GM18861 (cell line): Measurements from ENCODE around the gene ZNF593OS.

Experiments
- ATAC-seq: cut with Tn5 transposase; IDR thresholded peaks from one replicate; pipeline ENCODE4 v1.9.1; 2021; ENCODE audit not compliant: unreplicated experiment

Gene ZNF593OS

GRCh38 chr1:26160527-26161414 lies 10.9 kb downstream of the ZNF593OS start:
- ATAC-seq: no peak

- no peak for ATAC-seq
Observed at GRCh38 chr1:26159743-26160039, 11.9 kb downstream of the ZNF593OS start.

DNA sequence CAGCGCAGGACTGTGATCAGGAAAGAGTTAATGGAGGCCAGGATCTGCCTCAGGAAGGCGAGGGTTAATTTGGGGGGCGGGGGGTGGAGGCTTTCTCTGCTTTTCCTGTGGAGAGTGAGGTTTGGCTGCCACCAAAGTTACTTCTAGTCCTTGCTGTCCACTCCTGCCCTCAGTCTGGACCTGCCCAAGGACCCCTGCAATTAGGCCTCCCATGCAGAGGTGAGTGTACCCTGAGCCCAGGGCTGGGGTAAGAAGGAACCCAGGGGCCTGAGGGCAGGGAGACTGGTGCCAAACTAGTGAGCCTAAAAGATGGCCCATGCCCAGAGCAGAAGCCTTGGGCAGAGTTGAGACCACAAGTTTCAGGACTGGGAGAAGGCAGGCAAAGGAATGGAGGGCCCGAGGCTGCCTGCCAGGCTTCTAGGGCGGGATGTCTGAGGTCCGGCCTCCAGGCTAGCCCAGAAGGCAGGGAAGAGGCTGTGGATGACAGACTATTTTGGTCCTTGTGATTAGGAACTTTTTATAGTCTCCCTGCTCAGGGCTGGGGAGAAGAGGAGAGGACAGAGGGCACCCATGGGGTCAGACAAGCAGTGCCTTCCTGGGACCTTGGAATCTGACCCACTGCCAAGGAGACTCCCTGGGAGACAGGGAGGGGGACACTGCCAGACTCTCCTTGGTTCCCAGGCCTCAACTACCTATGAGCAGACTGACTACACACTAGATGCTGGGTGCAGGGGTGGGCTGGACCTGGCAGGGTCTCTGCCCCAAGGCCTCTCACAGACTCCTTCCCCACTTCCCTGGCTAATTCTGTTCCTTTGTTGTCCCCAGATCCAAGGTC lies 12.5 kb downstream of the ZNF593OS start, which contains the start of gene FAM110D:
Gene FAM110D (plus strand): TSS at position 172 of the 835 bp plus-strand sequence. CDS start 2,213 bp downstream, outside the sequence.
- ATAC-seq: no peak

GRCh38 chr1:26158271-26158907 lies 13.2 kb downstream of the ZNF593OS start:
- no peak for ATAC-seq

DNA sequence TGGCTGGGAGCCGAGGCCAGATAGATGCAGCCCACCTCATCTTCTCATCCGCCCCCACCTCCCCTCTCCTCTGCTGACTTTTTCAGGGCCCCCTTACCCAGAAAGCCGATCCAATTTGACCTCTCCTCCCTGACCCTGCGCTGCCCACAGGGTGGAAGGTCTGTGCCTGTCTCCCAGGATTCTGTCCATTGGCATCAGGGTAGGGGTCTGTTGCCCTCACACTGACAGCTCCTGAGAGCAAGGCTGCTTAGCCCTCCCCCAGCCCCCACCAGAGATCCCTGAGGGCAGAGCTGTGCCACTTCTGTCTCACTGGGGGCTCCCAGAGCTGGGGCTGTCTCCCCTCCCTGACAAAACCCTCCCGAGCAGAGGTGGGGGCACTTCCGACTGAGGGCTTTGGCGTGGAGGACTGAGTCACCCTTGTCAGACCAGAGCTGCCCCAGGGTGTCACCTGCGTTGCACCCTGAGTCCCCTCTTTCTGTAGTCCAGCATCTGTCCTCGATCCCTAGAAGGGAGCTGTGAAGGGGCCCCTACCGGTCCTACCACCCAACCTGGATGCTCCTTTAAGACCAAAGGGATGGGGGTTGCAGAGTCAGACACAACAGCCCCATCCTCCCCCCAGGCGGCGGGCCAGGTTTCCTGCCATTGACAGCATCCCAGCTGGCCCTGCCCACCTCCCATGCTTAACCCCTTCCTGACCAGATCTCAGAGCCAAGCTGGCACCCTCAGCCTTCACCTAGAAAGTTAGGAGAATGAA lies 15.2 kb downstream of the ZNF593OS start:
- no peak for ATAC-seq

GRCh38 chr1:26155370-26156284 lies 16.0 kb downstream of the ZNF593OS start:
- no peak for ATAC-seq

- ATAC-seq: no peak
Observed at GRCh38 chr1:26154750-26155149, 16.9 kb downstream of the ZNF593OS start.

DNA sequence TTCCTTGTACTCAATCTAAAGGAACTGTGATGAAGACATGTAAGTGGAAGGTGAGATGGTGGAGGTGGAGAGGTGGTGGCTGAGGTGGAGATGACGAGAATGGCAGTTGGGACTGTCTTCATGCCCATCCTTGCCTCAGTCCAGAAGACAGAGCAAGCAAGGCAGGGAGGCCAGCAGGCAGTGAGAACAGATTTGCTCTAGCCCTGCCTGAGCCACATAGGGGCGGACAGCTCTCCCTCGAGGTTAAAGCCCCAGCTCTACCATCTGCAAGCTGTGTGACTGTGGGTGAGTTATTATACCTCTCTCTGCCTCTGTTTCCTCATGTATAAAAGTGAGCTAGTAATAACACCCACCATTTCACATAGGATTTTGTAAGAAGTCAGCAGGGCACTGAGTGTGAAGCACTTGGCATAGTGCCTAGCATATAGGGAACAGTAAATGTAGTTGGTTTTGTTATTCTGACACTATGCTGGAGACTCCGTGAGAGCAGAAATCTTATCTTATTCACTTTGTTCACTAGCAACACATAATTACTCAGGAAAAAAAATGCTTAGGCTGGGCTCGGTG lies 17.6 kb downstream of the ZNF593OS start:
- ATAC-seq: no peak

GRCh38 chr1:26148887-26149286 lies 22.7 kb downstream of the ZNF593OS start:
- ATAC-seq: no peak

DNA sequence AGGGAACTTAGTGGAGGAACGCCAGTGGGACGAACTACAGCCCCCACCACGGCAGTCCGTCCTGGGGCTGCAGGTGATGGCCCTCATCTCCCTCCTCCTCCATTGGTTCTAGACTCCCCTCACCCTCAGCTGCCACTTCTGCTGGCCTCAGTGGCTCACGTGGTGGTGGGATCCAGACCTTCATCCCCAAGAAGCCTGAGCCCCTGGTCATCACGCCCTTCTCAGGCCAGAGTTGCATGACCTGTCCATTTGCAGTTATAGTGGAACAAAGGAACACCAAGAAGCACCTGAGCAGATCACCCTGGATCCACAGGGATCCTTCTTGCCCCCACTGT lies 25.7 kb downstream of the ZNF593OS start:
- ATAC-seq: no peak

- ATAC-seq: no peak
Observed at GRCh38 chr1:26145041-26145959, 26.3 kb downstream of the ZNF593OS start.

GRCh38 chr1:26142159-26142558 lies 29.5 kb downstream of the ZNF593OS start:
- ATAC-seq: no peak

DNA sequence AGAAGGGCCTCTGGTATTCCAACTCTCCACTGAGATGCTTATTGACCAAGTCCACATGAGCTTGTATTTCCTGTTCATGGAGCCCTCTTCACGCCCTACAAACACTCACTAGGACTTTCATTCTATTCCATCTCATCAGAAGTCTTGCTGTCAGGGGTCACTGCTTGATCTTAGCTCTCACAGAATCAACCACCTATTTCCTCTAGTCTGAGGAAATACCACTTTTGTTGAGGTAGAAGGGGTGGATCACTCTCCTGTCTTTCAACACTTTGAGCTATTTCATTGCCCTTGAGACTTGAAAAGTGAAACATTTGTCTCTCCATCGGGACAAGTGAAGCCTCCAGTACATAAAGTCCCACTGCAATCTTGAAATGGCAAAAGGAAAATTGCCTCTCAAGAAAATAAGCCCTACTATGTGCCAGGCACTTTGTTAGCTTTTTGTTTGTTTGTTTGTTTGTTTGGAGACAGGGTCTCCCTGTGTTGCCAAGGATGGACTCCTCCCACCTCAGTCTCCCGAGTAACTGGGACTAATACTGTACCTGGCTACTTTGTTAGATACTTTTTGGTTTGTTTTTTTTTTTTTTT lies 32.6 kb downstream of the ZNF593OS start:
- ATAC-seq: no peak

DNA sequence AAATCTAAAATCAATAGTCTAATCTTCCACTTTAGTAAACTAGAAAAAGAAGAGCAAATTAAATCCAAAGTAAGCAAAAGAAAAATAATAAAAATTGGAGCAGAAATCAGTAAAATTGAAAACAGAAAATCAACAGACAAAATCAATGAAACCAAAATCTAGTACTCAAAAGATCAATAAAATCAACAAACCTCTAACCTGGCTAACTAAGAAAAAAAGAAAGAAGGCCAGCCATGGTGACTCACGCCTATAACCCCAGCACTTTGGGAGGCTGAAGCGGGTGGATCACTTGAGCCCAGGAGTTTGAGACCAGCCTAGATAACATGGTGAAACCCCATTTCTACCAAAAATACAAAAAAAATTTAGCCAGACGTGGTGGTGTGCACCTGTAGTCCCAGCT lies 37.2 kb downstream of the ZNF593OS start:
- no peak for ATAC-seq

GRCh38 chr1:26132834-26133167 lies 38.8 kb downstream of the ZNF593OS start:
- ATAC-seq: no peak

- no peak for ATAC-seq
Observed at GRCh38 chr1:26132128-26132833, 39.4 kb downstream of the ZNF593OS start.

DNA sequence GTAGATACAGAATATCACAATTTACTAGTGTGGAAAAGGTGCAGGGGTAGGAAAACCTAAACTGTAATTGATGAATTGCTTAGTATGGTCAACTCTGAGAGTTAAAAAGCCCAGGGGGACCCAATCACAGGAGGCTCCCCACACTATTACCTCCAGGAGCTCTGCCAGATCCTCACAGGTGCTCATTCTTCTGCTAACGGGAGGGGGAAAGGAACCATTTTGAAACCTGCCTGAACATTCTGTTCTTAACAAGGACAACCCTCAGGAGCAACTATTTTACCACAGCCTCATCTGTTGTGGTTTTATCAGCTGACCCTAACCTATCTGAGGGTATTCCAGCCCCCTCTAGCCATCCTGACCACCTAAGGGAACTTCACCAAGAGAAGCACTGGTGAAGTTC lies 40.9 kb downstream of the ZNF593OS start:
- no peak for ATAC-seq

DNA sequence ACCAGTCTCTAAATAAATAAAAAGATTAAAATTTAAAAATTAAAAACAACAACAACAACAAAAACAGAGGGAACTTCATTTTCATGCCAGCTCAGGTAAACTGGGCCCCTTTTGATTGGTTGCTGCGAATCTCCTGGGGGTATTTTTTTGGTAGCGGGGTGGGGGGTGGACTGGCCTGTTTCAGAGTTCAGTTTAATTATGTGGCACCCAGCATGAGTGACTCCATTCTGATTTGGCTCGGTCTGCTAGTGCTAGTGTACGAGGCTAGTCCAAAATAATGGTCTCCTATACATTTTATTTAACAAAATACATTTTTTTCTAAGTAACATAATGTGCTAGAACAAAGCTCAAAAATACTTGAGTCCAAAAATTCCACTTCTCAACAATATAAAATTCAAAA lies 41.9 kb downstream of the ZNF593OS start:
- no peak for ATAC-seq
